ENCODE results near the gene ASTN2. TPM values are rescaled to one million over a fixed set of nuclear protein-coding genes. Genes with fewer than 3 reads are reported as not detected.

ASTN2 gene
- total and polyA plus RNA-seq, 2 experiments from 2014 or later, result 7.0 to 24.6 TPM

GRCh38 chr9:117002686-117003085 lies 412.2 kb downstream of the ASTN2 start:
- Mint-ChIP-seq H3K27me3 (ENCODE audit: insufficient read depth, low read depth, poor library complexity) (peaks cover 3% of the 10 kb centered on the region), H3K4me3 (no peak overlapping the region), H3K4me1 (no peaks in the 10 kb centered on the region), H3K36me3 (ENCODE audit: low read depth) (no peaks in the 10 kb centered on the region), H3K27ac (no peak overlapping the region), H3K9me3 (no peaks in the 10 kb centered on the region)
- no peaks in the 10 kb centered on the region; the same call in 1 of the 2 replicates for H3K36me3 ChIP-seq (ENCODE audit: insufficient read depth)
- H3K79me2 ChIP-seq (replicated peaks; ENCODE audit: insufficient read depth), result no peaks in the 10 kb centered on the region
- no peaks in the 10 kb centered on the region for H3K9me2 ChIP-seq (ENCODE audit: insufficient read depth)
- no peak overlapping the region for H3K4me2 ChIP-seq
- H3K27ac ChIP-seq (ENCODE audit: low read depth), result no peak overlapping the region
- H3K4me3 ChIP-seq, result no peak overlapping the region
- no peaks in the 10 kb centered on the region for H3K4me1 ChIP-seq (ENCODE audit: insufficient read depth)
- ATAC-seq (no peak), DNase-seq (ENCODE audit: low spot score) (no peak)
- H2AFZ ChIP-seq, result no peak overlapping the region
- H4K20me1 ChIP-seq (replicated peaks; ENCODE audit: insufficient read depth), result no peaks in the 10 kb centered on the region
- no peak for TF ChIP-seq POLR2AphosphoS5 (IDR thresholded peaks at IDR 0.05; ENCODE audit: low read depth)
- no peak for TF ChIP-seq CREB1 (CRISPR knock-in tag; IDR thresholded peaks at IDR 0.05; ENCODE audit: low read depth)
- TF ChIP-seq, protein P1, sequence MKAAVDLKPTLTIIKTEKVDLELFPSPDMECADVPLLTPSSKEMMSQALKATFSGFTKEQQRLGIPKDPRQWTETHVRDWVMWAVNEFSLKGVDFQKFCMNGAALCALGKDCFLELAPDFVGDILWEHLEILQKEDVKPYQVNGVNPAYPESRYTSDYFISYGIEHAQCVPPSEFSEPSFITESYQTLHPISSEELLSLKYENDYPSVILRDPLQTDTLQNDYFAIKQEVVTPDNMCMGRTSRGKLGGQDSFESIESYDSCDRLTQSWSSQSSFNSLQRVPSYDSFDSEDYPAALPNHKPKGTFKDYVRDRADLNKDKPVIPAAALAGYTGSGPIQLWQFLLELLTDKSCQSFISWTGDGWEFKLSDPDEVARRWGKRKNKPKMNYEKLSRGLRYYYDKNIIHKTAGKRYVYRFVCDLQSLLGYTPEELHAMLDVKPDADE (IDR thresholded peaks at IDR 0.05), result no peak
- TF ChIP-seq ZNF114 (CRISPR knock-in tag; IDR thresholded peaks at IDR 0.05), result no peak
- TF ChIP-seq ZNF331 (CRISPR knock-in tag; IDR thresholded peaks at IDR 0.05; ENCODE audit: low read depth), result no peak
- no peak for TF ChIP-seq EZH2phosphoT487 (IDR thresholded peaks at IDR 0.05; ENCODE audit: unreplicated experiment)
- no peak for TF ChIP-seq ZNF462 (CRISPR knock-in tag; IDR thresholded peaks at IDR 0.05)
- no peak for TF ChIP-seq STAT1 (IDR thresholded peaks at IDR 0.05; ENCODE audit: unreplicated experiment)
- no peak for TF ChIP-seq EZH2 (IDR thresholded peaks at IDR 0.05; ENCODE audit: low read depth, unreplicated experiment)
- H3K27me3 ChIP-seq (ENCODE audit: insufficient read depth), result no peaks in the 10 kb centered on the region
- no peaks in the 10 kb centered on the region for H3F3A ChIP-seq (replicated peaks; ENCODE audit: low read depth)

Data from GM23338 (cell line).